Immature natural killer cell (primary cell): ENCODE measurements around the gene LGSN. TPM values are rescaled to one million over a fixed set of nuclear protein-coding genes. Genes with fewer than 3 reads are reported as not detected.
"Not testable (repeated sequence)": the region's sequence is repeated elsewhere in the genome, so short reads cannot be mapped to it uniquely, and the experiment has no call there.

Experiments used
- DNase-seq, 3 donors: peaks; one replicate each; pipeline ENCODE4 v3.0.0; 2022; ENCODE audit warnings: mixed read lengths in 1 of 3
- H3K27ac Mint-ChIP-seq, 6 donors: one replicate each; pipeline ENCODE4 v1.8.0; 2020; ENCODE audit warnings: mixed read lengths in 6 of 6, mild to moderate bottlenecking in 5 of 6, inconsistent platforms in 4 of 6, moderate library complexity in 3 of 6
- H3K27me3 Mint-ChIP-seq, 3 donors: one replicate each; pipeline ENCODE4 v1.8.0; 2020 to 2021; ENCODE audit warnings: low read depth in 3 of 3, mild to moderate bottlenecking in 3 of 3, mixed read lengths in 3 of 3, moderate library complexity in 3 of 3, inconsistent platforms in 1 of 3
- H3K36me3 Mint-ChIP-seq, 3 donors: one replicate each; pipeline ENCODE4 v1.8.0; 2020; ENCODE audit warnings: mixed read lengths in 3 of 3, inconsistent platforms in 2 of 3, mild to moderate bottlenecking in 2 of 3
- H3K4me1 Mint-ChIP-seq, 2 donors: one replicate each; pipeline ENCODE4 v1.8.0; 2020; ENCODE audit warnings: inconsistent platforms in 2 of 2, mild to moderate bottlenecking in 2 of 2, mixed read lengths in 2 of 2, moderate library complexity in 1 of 2
- H3K4me3 Mint-ChIP-seq, 5 donors: one replicate each; pipeline ENCODE4 v1.8.0; 2020; ENCODE audit warnings: mild to moderate bottlenecking in 5 of 5, mixed read lengths in 5 of 5, inconsistent platforms in 3 of 5, moderate library complexity in 3 of 5
- H3K9me3 Mint-ChIP-seq, 6 donors: one replicate each; pipeline ENCODE4 v1.8.0; 2020; ENCODE audit warnings: mild to moderate bottlenecking in 6 of 6, mixed read lengths in 6 of 6, inconsistent platforms in 4 of 6, moderate library complexity in 3 of 6
- polyA plus RNA-seq, 3 donors: library from polyadenylated mRNA; unstranded; fragments of 300-500 nt; fragmentation: Illumina TruSeq; gene quantifications; one replicate each; pipeline ENCODE4 v1.2.3, GENCODE V29; 2021

The LGSN gene
- polyA plus RNA-seq, 3 donors from 2014 or later = not detected

DNA sequence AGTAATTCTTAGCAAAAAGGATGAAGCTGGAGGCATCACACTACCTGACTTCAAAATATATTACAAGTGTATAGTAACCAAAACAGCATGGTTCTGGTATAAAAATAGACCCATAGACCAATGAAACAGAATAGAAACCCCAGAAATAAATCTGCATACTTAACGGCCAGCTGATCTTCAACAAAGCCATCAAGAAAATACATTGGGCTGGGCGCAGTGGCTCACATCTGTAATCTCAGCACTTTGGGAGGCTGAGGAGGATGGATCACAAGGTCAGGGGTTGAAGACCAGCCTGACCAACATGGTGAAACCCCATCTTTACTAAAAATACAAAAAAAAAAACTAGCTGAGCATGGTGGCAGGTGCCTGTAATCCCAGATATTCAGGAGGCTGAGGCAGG is 14.9 kb upstream of the LGSN start:
- H3K27ac Mint-ChIP-seq, H3K4me3 Mint-ChIP-seq, H3K36me3 Mint-ChIP-seq, DNase-seq, H3K27me3 Mint-ChIP-seq, H3K4me1 Mint-ChIP-seq: not testable (repeated sequence)
- H3K9me3 Mint-ChIP-seq = peaks cover 0 to 29% (median 7%) of the 10 kb centered on the region in 6 donors

- Mint-ChIP-seq H3K36me3 (no peaks in the 10 kb centered on the region), H3K4me1 (no peaks in the 10 kb centered on the region), H3K9me3 (peaks cover 0 to 23% (median 4%) of the 10 kb centered on the region in 6 donors), H3K27me3 (peaks cover 0 to 3% (median 2%) of the 10 kb centered on the region in 3 donors), H3K4me3 (no peak overlapping the region), H3K27ac (no peak overlapping the region)
- no peak for DNase-seq
These were observed 13.7 kb upstream of the LGSN start for GRCh38 chr6:63333440-63333839.

- H3K9me3 Mint-ChIP-seq = peaks cover 4 to 30% (median 11%) of the 10 kb centered on the region in 6 donors
- not testable (repeated sequence) for H3K27me3 Mint-ChIP-seq, H3K4me3 Mint-ChIP-seq, H3K4me1 Mint-ChIP-seq, H3K36me3 Mint-ChIP-seq, H3K27ac Mint-ChIP-seq, DNase-seq
These were observed 6.8 kb upstream of the LGSN start for GRCh38 chr6:63326630-63327029.

GRCh38 chr6:63322981-63323380 is 3.2 kb upstream of the LGSN start:
- no peaks in the 10 kb centered on the region for H3K36me3 Mint-ChIP-seq
- H3K27me3 Mint-ChIP-seq = no peaks in the 10 kb centered on the region
- H3K27ac Mint-ChIP-seq = no peak overlapping the region
- H3K9me3 Mint-ChIP-seq = peaks cover 4 to 18% (median 8%) of the 10 kb centered on the region in 6 donors
- H3K4me3 Mint-ChIP-seq = no peak overlapping the region
- no peaks in the 10 kb centered on the region for H3K4me1 Mint-ChIP-seq
- DNase-seq = no peak

GRCh38 chr6:63321821-63322220 is 2.0 kb upstream of the LGSN start:
- Mint-ChIP-seq H3K36me3 (no peaks in the 10 kb centered on the region), H3K9me3 (peaks cover 2 to 11% (median 7%) of the 10 kb centered on the region in 6 donors), H3K27ac (no peak overlapping the region), H3K27me3 (no peaks in the 10 kb centered on the region), H3K4me1 (no peaks in the 10 kb centered on the region), H3K4me3 (no peak overlapping the region)
- DNase-seq = no peak

- no peak overlapping the region for H3K4me3 Mint-ChIP-seq
- H3K4me1 Mint-ChIP-seq = no peaks in the 10 kb centered on the region
- peaks cover 0 to 2% (median 0%) of the 10 kb centered on the region in 3 donors for H3K27me3 Mint-ChIP-seq
These were observed 2.1 kb downstream of the LGSN start for GRCh38 chr6:63317641-63318040.

DNA sequence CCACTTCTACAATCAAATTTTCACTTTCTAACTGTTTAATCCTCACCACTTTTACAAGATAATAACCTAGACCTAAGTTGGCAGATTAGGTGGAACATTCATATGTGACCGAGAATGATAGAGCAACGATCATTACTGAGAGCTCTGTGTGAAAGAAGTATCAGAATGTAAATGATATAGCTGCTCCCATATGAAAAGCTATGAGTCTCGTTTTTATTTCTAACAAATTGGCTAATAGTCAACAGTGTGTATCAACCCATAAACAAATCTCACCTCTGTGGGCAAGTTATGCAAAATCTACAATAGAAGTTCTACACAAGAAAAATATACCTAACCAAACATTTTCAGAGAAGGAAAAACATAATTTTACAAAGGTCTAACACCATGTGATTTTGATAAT is 3.7 kb downstream of the LGSN start:
- no peak overlapping the region for H3K4me3 Mint-ChIP-seq
- no peak for DNase-seq
- no peaks in the 10 kb centered on the region for H3K36me3 Mint-ChIP-seq
- no peaks in the 10 kb centered on the region for H3K4me1 Mint-ChIP-seq
- H3K27ac Mint-ChIP-seq = no peak overlapping the region
- peaks cover 0 to 11% (median under 1%) of the 10 kb centered on the region in 6 donors for H3K9me3 Mint-ChIP-seq
- peaks cover 0 to 2% (median 0%) of the 10 kb centered on the region in 3 donors for H3K27me3 Mint-ChIP-seq

More at GRCh38 chr6:63317641-63318040, 2.1 kb downstream of the LGSN start:
- peaks cover 0 to 13% (median 1%) of the 10 kb centered on the region in 6 donors for H3K9me3 Mint-ChIP-seq
- no peak overlapping the region for H3K27ac Mint-ChIP-seq
- DNase-seq = no peak
- H3K36me3 Mint-ChIP-seq = no peaks in the 10 kb centered on the region

- no peaks in the 10 kb centered on the region for H3K4me1 Mint-ChIP-seq
- H3K27ac Mint-ChIP-seq = no peak overlapping the region
- peaks cover 0 to 14% (median 3%) of the 10 kb centered on the region in 6 donors for H3K9me3 Mint-ChIP-seq
- no peak overlapping the region for H3K4me3 Mint-ChIP-seq
- H3K36me3 Mint-ChIP-seq = no peaks in the 10 kb centered on the region
- DNase-seq = no peak
- H3K27me3 Mint-ChIP-seq = peaks cover 0 to 2% (median 0%) of the 10 kb centered on the region in 3 donors
These were observed 6.7 kb downstream of the LGSN start for GRCh38 chr6:63313111-63313510.

DNA sequence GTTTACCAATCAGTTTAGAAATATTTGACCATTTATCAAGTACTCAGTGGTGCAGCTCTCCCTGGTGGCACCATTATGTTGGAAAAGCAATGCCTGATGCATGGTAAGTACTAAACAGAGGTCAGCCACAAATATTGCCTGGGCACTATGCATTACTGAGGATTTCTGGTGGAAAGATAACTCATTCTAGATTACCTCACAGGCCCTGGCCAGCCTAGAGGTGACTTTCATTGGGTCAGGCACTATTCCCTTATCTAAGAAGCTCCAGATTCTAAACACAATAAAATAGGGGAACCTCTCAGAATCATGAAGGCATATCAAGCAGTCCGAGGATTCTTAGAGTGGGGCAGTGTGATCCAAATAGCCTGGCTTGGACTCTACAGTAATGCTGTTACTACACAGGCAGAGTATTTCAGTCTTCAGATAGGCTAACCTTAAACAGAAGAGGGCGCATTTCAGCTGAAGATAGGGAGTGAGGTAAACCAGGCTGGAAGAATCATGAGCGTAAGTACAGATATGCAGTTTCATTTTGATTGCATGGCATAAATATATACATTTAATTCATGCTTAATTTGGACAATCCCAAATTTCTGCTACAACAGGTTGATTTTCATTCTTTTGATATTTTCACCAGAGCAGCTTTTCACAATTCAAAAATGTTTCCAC is 12.1 kb downstream of the LGSN start:
- H3K9me3 Mint-ChIP-seq = peaks cover 0 to 8% (median 2%) of the 10 kb centered on the region in 6 donors
- H3K36me3 Mint-ChIP-seq = no peaks in the 10 kb centered on the region
- DNase-seq = no peak
- H3K4me1 Mint-ChIP-seq = no peaks in the 10 kb centered on the region
- no peak overlapping the region for H3K27ac Mint-ChIP-seq
- no peaks in the 10 kb centered on the region for H3K27me3 Mint-ChIP-seq
- H3K4me3 Mint-ChIP-seq = no peak overlapping the region

GRCh38 chr6:63306420-63306819 is 13.4 kb downstream of the LGSN start:
- no peak overlapping the region for H3K27ac Mint-ChIP-seq
- no peaks in the 10 kb centered on the region for H3K27me3 Mint-ChIP-seq
- no peaks in the 10 kb centered on the region for H3K36me3 Mint-ChIP-seq
- no peaks in the 10 kb centered on the region for H3K4me1 Mint-ChIP-seq
- no peak overlapping the region for H3K4me3 Mint-ChIP-seq
- no peak for DNase-seq
- peaks cover 0 to 6% (median 1%) of the 10 kb centered on the region in 6 donors for H3K9me3 Mint-ChIP-seq

- DNase-seq = no peak
- Mint-ChIP-seq H3K4me1 (no peaks in the 10 kb centered on the region), H3K36me3 (no peaks in the 10 kb centered on the region), H3K27ac (no peak overlapping the region), H3K27me3 (no peaks in the 10 kb centered on the region), H3K4me3 (no peak overlapping the region), H3K9me3 (peaks cover 0 to 6% (median under 1%) of the 10 kb centered on the region in 6 donors)
These were observed 14.5 kb downstream of the LGSN start for GRCh38 chr6:63305277-63305676.

DNA sequence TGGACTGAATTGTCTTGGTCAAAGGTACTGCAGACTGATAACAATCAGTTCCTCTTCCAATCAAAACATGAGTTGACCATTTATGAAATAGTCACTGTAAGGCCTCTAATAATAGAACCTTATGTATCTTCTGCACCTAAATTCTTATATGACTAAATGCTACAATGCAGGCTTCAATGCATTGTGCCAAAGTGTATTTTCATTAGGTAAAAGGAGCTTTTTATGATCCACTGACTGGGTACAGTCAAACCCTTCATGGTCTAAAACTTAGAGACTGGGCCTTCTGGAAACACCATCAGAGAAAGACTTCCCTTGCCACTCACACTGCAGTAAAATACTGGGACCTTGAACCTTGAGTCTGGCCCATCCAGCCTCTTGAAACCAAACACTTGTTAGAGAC is 16.3 kb downstream of the LGSN start:
- Mint-ChIP-seq H3K27ac (no peak overlapping the region), H3K36me3 (no peaks in the 10 kb centered on the region), H3K4me3 (no peak overlapping the region), H3K9me3 (peaks cover 0 to 9% (median 0%) of the 10 kb centered on the region in 6 donors), H3K4me1 (no peaks in the 10 kb centered on the region), H3K27me3 (no peaks in the 10 kb centered on the region)
- DNase-seq = no peak

GRCh38 chr6:63299667-63300066 is 20.1 kb downstream of the LGSN start:
- H3K27me3 Mint-ChIP-seq = no peaks in the 10 kb centered on the region
- DNase-seq = no peak
- H3K27ac Mint-ChIP-seq = no peak overlapping the region
- no peaks in the 10 kb centered on the region for H3K4me1 Mint-ChIP-seq
- H3K36me3 Mint-ChIP-seq = no peaks in the 10 kb centered on the region
- H3K4me3 Mint-ChIP-seq = no peak overlapping the region
- peaks cover 0 to 9% (median 0%) of the 10 kb centered on the region in 6 donors for H3K9me3 Mint-ChIP-seq

GRCh38 chr6:63295553-63296194 is 24.1 kb downstream of the LGSN start:
- Mint-ChIP-seq H3K4me3 (no peak overlapping the region), H3K4me1 (no peaks in the 10 kb centered on the region)

More at GRCh38 chr6:63295553-63296194, 24.1 kb downstream of the LGSN start:
- Mint-ChIP-seq H3K36me3 (no peaks in the 10 kb centered on the region), H3K27me3 (no peaks in the 10 kb centered on the region), H3K27ac (no peak overlapping the region), H3K9me3 (peaks cover 0 to 9% (median 2%) of the 10 kb centered on the region in 6 donors)
- no peak for DNase-seq
